GM18526 (cell line): ENCODE results near the gene GFOD1.

Experiments
- POLR2A ChIP-seq: IDR thresholded peaks from 3 replicates; pipeline ENCODE4 v1.6.1; 2011; ENCODE audit not compliant: insufficient read length; ENCODE audit errors: extremely low read depth

The GFOD1 gene

GRCh38 chr6:13339863-13340630 lies 147.4 kb downstream of the GFOD1 start:
- no peak for TF ChIP-seq POLR2A

DNA sequence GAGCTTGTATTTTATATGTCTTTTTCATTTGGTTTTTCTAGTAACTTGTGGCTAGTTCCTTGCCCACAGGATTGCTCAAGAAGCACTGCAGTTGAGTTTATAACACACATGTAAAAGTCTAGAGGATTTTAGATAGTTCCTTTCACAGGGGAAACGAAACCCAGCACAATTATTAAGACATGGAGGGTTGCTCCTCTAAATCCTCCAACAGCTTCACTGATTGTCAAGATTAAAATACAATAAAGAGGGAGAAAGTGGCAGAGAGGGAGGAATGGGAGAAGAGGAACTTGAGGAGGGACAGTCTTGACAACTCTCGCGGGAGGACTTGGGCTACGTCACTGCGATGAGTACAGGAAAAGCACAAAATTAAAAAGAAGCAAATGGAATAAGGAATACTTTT lies 149.4 kb downstream of the GFOD1 start:
- TF ChIP-seq POLR2A = no peak

GRCh38 chr6:13336553-13336952 lies 150.8 kb downstream of the GFOD1 start:
- no peak for TF ChIP-seq POLR2A

DNA sequence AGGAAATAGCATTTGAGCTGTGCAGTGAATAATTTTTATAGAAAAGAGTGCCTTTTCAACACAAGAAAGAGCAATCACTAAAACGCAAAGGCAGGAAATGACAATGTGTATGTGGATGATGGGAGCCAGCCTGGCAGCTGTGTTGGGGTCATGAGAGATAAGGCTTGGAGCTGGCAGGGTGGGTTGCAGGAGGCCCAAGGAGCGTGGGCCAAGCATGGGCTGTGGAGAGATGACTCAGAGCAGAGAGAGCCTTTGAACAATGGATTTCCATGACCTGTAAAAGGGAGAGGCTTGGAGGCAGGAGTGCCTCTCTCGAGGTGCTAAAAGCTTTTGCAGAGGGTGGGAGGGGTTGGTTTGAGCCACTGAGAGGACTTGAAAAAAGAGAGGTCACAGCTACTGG lies 152.4 kb downstream of the GFOD1 start:
- no peak for TF ChIP-seq POLR2A

- TF ChIP-seq POLR2A = no peak
Measured at GRCh38 chr6:13332349-13332706, 155.1 kb downstream of the GFOD1 start.

DNA sequence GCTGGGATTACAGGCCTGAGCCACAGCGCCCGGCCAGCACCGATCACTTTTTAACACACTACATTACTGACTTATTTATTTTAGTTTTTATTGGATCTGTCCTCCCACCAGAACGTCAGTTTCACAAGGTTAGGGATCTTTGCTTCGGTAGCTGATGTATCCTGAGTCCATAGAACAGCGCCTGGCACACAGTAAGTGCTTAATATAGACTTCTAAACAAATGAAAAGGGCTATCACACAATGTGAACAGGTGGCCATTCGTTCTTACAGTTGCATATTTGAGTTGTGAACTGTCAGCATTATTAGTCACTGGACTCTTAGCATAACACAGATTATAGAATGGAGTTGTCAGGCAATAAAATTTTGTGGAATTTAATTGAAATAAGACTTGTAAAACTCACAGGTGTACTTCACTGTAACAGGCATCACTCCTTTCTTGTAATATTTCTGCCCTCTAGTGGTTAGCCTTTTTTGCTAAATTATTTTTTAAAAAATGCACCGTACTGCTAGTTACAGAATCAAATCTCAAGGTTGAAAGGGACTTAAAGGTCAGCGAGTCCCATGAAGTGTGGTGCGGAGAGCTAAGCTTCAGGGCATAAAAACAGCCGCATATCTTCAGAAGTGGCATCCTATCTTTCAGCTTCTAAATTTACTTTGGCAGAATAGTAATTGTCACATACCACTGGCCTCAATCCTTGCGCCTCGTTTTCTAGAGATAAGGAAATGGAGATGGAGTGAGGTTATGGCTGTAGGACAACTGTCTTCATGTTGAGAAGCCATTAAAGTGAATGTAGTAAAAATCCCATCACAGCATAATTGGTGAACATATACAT lies 155.7 kb downstream of the GFOD1 start:
- no peak for TF ChIP-seq POLR2A

- TF ChIP-seq POLR2A = no peak
Measured at GRCh38 chr6:13328875-13329183, 158.6 kb downstream of the GFOD1 start.

GRCh38 chr6:13328076-13328874 lies 159.1 kb downstream of the GFOD1 start, which contains the start of gene TBC1D7:
TSS of gene TBC1D7 (minus strand) at chr6:13328537. CDS start at chr6:13326898, 1,639 bp downstream.
- peak; percentile 90 for TF ChIP-seq POLR2A

DNA sequence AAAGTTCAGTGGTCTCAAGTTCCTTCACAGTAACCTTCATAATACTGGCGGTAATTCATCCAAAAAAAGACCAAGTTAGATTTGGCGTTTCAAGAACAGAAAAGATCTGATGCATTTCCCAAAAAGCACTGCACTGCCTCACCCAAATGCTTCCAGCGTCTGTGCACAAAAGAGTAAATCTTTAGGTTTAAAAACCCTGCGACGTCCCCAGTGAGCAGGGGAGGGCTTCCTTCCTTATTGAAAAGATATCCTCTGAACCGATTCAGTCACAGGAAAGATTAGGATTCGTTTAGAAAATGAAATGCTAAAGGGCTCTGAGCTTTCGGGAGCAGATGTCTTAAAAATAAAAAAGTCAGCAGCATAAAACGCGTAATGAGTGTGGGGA lies 159.7 kb downstream of the GFOD1 start:
- no peak for TF ChIP-seq POLR2A

- no peak for TF ChIP-seq POLR2A
Measured at GRCh38 chr6:13319891-13320564, 167.4 kb downstream of the GFOD1 start.

GRCh38 chr6:13318821-13319220 lies 168.6 kb downstream of the GFOD1 start:
- no peak for TF ChIP-seq POLR2A

DNA sequence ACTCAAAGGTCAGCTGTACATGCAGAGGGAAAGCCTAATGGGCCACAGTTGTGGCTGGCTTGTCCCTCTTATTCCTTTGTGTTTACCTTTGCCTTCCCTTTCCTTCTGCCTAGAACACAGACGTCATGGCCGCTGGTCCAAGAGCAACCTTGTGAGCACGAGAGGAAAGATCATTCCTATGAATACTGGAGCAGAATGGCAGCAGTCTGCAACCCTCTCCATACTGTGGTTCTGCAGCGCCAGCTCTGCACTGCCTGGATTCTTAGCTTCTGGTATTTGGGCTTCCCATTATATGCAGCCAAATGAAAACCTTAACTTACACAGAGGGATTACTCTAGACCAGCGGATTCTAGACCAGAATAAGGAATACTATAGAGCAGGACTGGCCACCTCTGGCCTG lies 171.5 kb downstream of the GFOD1 start:
- TF ChIP-seq POLR2A = no peak

- no peak for TF ChIP-seq POLR2A
Measured at GRCh38 chr6:13314806-13315205, 172.6 kb downstream of the GFOD1 start.

DNA sequence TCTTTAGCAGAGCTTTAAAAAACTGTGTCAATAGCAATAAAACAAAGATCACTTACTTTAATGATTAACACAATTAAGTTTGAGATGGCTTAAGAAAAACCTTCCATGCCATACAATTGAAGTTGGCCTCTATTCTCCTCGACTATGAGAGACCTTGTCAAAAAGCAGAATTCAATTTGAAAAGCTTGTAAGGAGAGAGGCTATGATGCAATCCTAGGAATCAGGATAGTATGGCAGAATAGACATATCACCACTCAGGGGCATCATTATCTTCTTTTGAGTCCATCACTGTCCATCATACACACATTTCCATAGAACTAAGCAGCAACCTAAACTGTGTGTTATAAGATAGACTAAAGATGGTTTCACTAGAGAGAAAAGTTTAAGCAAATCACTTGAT lies 176.2 kb downstream of the GFOD1 start:
- TF ChIP-seq POLR2A = no peak

- no peak for TF ChIP-seq POLR2A
Measured at GRCh38 chr6:13308332-13308731, 179.1 kb downstream of the GFOD1 start.
